Mesenchymal stem cell (in vitro differentiated cells and primary cell): ENCODE results near the gene ZFYVE21.

Experiments used
- DNase-seq: peaks from one replicate; pipeline ENCODE4 v3.0.0-alpha.2; 2013
- H2AFZ ChIP-seq: one replicate; pipeline ENCODE4 v1.6.1; 2013; ENCODE audit warnings: low read depth, mild to moderate bottlenecking, control low read depth, inconsistent platforms, low read length, moderate library complexity
- H2AK5ac ChIP-seq: 2 replicates; pipeline ENCODE4 v1.6.1; 2013; ENCODE audit warnings: low read length, moderate library complexity, mild to moderate bottlenecking, inconsistent platforms; ENCODE audit not compliant: severe bottlenecking
- H2BK120ac ChIP-seq: one replicate; pipeline ENCODE4 v1.6.1; 2013; ENCODE audit warnings: low read depth, mild to moderate bottlenecking, inconsistent platforms, low read length, moderate library complexity
- H2BK12ac ChIP-seq, 2 experiments: one replicate each; pipeline ENCODE4 v1.6.1; 2013; ENCODE audit warnings: inconsistent platforms in 2 of 2, low read length in 2 of 2, mild to moderate bottlenecking in 2 of 2, moderate library complexity in 2 of 2, control low read depth in 1 of 2
- H2BK15ac ChIP-seq: one replicate; pipeline ENCODE4 v1.6.1; 2013; ENCODE audit warnings: mild to moderate bottlenecking, low read depth, inconsistent platforms; ENCODE audit not compliant: poor library complexity, severe bottlenecking
- H2BK5ac ChIP-seq: 2 replicates; pipeline ENCODE4 v1.6.1; 2013; ENCODE audit warnings: low read depth, mild to moderate bottlenecking, low read length, control low read depth, inconsistent platforms; ENCODE audit not compliant: poor library complexity, severe bottlenecking
- H3K14ac ChIP-seq, 2 experiments: one replicate each; pipeline ENCODE4 v1.6.1; 2013; ENCODE audit warnings: inconsistent platforms in 2 of 2, low read length in 2 of 2, control low read depth in 1 of 2, mild to moderate bottlenecking in 1 of 2, moderate library complexity in 1 of 2
- H3K18ac ChIP-seq, 2 experiments: one replicate each; pipeline ENCODE4 v1.6.1; 2013; ENCODE audit warnings: inconsistent platforms in 2 of 2, low read length in 2 of 2, control low read depth in 1 of 2, low read depth in 1 of 2, mild to moderate bottlenecking in 1 of 2
- H3K23ac ChIP-seq, 2 experiments: one replicate each; pipeline ENCODE4 v1.6.1; 2013; ENCODE audit warnings: inconsistent platforms in 2 of 2, low read length in 2 of 2, mild to moderate bottlenecking in 2 of 2, moderate library complexity in 2 of 2, control low read depth in 1 of 2
- H3K27ac ChIP-seq: 2 replicates; pipeline ENCODE4 v1.5.1; 2013; ENCODE audit warnings: mild to moderate bottlenecking, moderate library complexity, low read length, control low read depth, inconsistent platforms; ENCODE audit not compliant: poor library complexity, severe bottlenecking
- H3K27me3 ChIP-seq, 2 experiments: 2 replicates each; pipeline versions ENCODE4 v1.6.1 to v1.7.0; 2013; ENCODE audit warnings: low read length in 2 of 2, mild to moderate bottlenecking in 2 of 2, moderate library complexity in 2 of 2, control low read depth in 1 of 2, inconsistent platforms in 1 of 2; ENCODE audit not compliant: control insufficient read depth in 1 of 2, insufficient read depth in 1 of 2
- H3K36me3 ChIP-seq, 2 experiments: 2 replicates each; pipeline versions ENCODE4 v1.6.1 to v1.7.0; 2013; ENCODE audit warnings: low read length in 2 of 2, control low read depth in 1 of 2, inconsistent platforms in 1 of 2, low read depth in 1 of 2, mild to moderate bottlenecking in 1 of 2; ENCODE audit not compliant: insufficient read depth in 2 of 2, control insufficient read depth in 1 of 2
- H3K4ac ChIP-seq, 2 experiments: one replicate each; pipeline ENCODE4 v1.6.1; 2013; ENCODE audit warnings: inconsistent platforms in 2 of 2, low read length in 2 of 2, mild to moderate bottlenecking in 2 of 2, moderate library complexity in 2 of 2, control low read depth in 1 of 2, low read depth in 1 of 2
- H3K4me1 ChIP-seq: 2 replicates; pipeline ENCODE4 v1.6.1; 2013; ENCODE audit warnings: low read depth, low read length, control low read depth; ENCODE audit not compliant: control insufficient read depth, insufficient read depth
- H3K4me2 ChIP-seq: 2 replicates; pipeline ENCODE4 v1.6.1; 2013; ENCODE audit warnings: low read length, mild to moderate bottlenecking, inconsistent platforms; ENCODE audit not compliant: poor library complexity, severe bottlenecking
- H3K4me3 ChIP-seq, 2 experiments: 2 replicates each; pipeline versions ENCODE4 v1.5.1 to v1.7.0; 2013; ENCODE audit warnings: low read length in 2 of 2, mild to moderate bottlenecking in 2 of 2, control low read depth in 1 of 2, low read depth in 1 of 2; ENCODE audit not compliant: insufficient read depth in 1 of 2
- H3K79me1 ChIP-seq: replicated peaks from 2 replicates; pipeline ENCODE4 v1.6.1; 2013; ENCODE audit warnings: mild to moderate bottlenecking, control low read depth, low read length, inconsistent platforms; ENCODE audit not compliant: poor library complexity, severe bottlenecking
- H3K9ac ChIP-seq: 2 replicates; pipeline ENCODE4 v1.7.0; 2013; ENCODE audit warnings: mild to moderate bottlenecking, low read length, moderate library complexity
- H3K9me3 ChIP-seq: 2 replicates; pipeline ENCODE4 v1.7.0; 2013; ENCODE audit warnings: mild to moderate bottlenecking, low read length; ENCODE audit not compliant: control insufficient read depth
- H4K8ac ChIP-seq: one replicate; pipeline ENCODE4 v1.6.1; 2013; ENCODE audit warnings: inconsistent platforms, mild to moderate bottlenecking, low read length, moderate library complexity
- H4K91ac ChIP-seq: one replicate; pipeline ENCODE4 v1.6.1; 2013; ENCODE audit warnings: mild to moderate bottlenecking, low read length, inconsistent platforms
- WGBS: methylation state at CpG from one replicate; pipeline ENCODE4 v1.1.7; 2013; ENCODE audit warnings: mixed read lengths; 5-methylcytosine and 5-hydroxymethylcytosine counted together

ZFYVE21 gene

DNA sequence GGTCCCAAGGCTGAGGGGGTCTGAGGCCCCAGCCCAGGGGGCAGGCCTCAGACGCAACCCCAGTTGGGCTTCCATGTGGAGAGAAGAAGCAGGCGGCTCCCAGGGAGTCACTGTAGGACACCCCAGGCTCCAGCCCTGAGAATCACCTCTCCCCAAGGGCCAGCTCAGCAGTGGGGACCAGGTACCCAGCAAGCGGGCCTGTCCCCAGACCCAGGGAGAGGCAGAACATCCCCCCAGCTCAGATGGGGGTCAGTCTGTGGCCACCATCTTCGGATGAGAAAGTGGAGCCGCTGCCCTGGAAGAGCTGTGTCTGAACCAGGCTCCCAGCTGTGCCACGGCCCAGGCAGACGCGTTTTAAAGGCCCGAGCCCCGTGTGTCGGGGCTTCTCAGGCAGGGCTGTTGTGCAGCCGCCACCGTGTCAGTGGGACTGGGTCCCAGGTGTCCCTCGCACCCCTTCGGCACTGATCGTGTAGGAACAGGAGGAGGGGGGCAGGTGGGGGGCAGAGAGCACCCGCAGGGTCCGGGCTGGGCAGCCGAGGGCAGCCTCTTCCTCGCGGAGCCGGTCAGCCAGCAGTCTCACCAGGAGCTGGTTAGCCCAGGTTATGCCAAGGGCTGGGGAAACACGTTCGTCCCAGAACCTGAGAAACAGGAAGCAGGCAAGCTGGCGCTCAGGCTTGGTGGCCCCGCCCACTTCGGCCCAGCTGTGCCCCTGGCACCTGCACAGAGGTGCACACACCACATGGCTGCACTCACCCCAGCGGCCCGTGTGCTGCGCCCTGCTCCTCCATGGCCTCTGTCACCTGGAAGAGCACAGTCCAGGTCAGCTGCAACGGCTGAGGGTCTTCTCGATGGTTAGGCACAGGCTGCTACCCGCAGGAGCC is 17.0 kb upstream of the ZFYVE21 start:
- H3K4me2 ChIP-seq: no peak overlapping the region
- no peak overlapping the region for H4K91ac ChIP-seq
- no peak overlapping the region for H3K14ac ChIP-seq
- no peak overlapping the region for H3K9ac ChIP-seq
- peaks cover 47% of the 10 kb centered on the region for H3K4me1 ChIP-seq
- H2BK5ac ChIP-seq: no peak overlapping the region
- peak overlapping the region; percentile 71 for H4K8ac ChIP-seq
- H2BK15ac ChIP-seq: no peak overlapping the region
- 96% methylated on average over 33 of the region's 33 CpGs for WGBS
- no peaks in the 10 kb centered on the region for H3K27me3 ChIP-seq
- peak overlapping the region in 1 of 2 experiments; percentile 50 for H3K4ac ChIP-seq
- H3K18ac ChIP-seq: peak overlapping the region in 1 of 2 experiments; percentile 55
- no peak overlapping the region for H3K23ac ChIP-seq
- no peak overlapping the region for H2AFZ ChIP-seq
- peaks cover 76 to 83% of the 10 kb centered on the region in 2 experiments for H3K36me3 ChIP-seq
- H2BK12ac ChIP-seq: peak overlapping the region in 1 of 2 experiments; percentile 68
- no peak overlapping the region for H2BK120ac ChIP-seq
- DNase-seq: no peak
- no peak overlapping the region for H3K4me3 ChIP-seq
- H3K9me3 ChIP-seq: no peaks in the 10 kb centered on the region
- no peak overlapping the region for H3K27ac ChIP-seq
- H2AK5ac ChIP-seq: no peak overlapping the region
- H3K79me1 ChIP-seq: peaks cover 64% of the 10 kb centered on the region

DNA sequence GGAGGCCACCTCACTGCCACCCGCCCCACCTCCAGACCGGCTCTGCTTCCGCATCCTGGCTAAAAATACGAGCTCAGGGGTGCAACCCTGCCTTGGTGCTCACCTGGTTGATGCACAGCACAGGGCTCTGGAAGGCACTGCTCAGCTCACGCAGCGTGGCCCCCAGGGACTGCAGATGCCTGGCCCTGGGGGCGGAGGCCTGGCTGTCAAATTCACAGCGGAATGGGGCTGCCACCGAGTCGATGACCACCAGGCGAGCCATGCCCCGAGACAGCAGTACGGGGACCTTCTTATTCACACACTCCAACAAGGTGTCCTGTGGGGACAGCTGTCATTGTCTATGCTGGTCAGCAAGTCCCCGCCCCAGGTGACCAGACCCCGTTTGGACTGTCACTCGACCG is 16.3 kb upstream of the ZFYVE21 start:
- no peak overlapping the region for H3K18ac ChIP-seq
- no peak overlapping the region for H2BK120ac ChIP-seq
- H3K36me3 ChIP-seq: peaks cover 76 to 82% of the 10 kb centered on the region in 2 experiments
- peak overlapping the region; percentile 71 for H4K8ac ChIP-seq
- H3K14ac ChIP-seq: no peak overlapping the region
- H3K27ac ChIP-seq: no peak overlapping the region
- no peaks in the 10 kb centered on the region for H3K27me3 ChIP-seq
- H4K91ac ChIP-seq: no peak overlapping the region
- no peak overlapping the region for H3K9ac ChIP-seq
- no peak overlapping the region for H2AFZ ChIP-seq
- no peak overlapping the region for H2AK5ac ChIP-seq
- WGBS: 88% methylated on average over 17 of the region's 17 CpGs
- H3K4me1 ChIP-seq: peaks cover 47% of the 10 kb centered on the region
- H2BK15ac ChIP-seq: no peak overlapping the region
- H3K79me1 ChIP-seq: peaks cover 60% of the 10 kb centered on the region
- no peaks in the 10 kb centered on the region for H3K9me3 ChIP-seq
- H3K4me2 ChIP-seq: no peak overlapping the region
- no peak overlapping the region for H2BK12ac ChIP-seq
- no peak overlapping the region for H3K4me3 ChIP-seq
- no peak overlapping the region for H3K4ac ChIP-seq
- H2BK5ac ChIP-seq: no peak overlapping the region
- no peak overlapping the region for H3K23ac ChIP-seq
- no peak for DNase-seq

DNA sequence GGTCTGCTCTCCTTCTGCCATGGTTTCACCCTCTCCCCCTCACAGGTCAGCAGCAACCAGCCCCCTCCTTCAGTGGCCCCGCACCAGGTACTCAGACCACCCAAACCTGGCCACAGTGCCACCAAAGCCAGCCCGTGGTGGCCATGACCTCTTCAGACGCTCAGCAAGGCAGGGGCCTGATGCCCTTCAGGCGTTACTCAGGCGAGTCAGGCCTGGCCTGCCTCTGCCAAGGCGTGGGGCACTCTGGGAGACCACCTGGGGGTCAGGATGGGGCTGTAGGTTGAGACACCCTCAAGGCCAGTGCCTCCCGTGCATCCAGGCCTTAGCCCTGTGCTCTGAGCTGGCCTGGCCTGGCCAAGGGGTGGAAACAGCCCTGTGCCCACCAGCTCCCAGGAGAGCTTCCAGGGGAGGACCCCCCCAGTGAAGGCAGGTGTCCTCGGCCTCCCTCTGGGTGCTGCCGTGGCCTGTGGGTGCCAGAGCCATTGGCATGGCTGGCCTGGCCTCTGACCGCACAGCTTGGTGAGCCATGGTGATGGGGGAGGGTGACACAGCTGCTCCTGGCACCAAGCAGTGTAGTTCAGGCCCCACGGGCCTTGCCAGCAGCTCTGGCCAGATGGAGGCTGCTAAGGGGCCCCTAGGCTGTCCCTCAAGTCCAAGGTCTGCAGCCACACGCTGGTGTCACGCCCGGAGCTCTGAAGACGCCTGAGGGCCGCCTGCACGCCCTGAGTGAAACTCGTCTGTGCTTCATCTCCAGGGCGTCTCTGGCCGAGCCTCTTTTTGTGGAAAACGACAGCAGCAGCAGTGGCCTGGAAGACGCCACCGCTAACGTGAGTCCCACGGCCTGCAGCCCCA is 15.5 kb upstream of the ZFYVE21 start:
- Histone ChIP-seq H3K23ac (peak overlapping the region in 1 of 2 experiments; percentile 18), H3K4ac (no peak overlapping the region), H4K91ac (no peak overlapping the region), H3K4me1 (peaks cover 47% of the 10 kb centered on the region), H3K27ac (no peak overlapping the region), H2AFZ (no peak overlapping the region), H3K36me3 (peaks cover 76 to 83% of the 10 kb centered on the region in 2 experiments), H3K14ac (no peak overlapping the region), H2BK15ac (no peak overlapping the region), H3K18ac (peak overlapping the region in 1 of 2 experiments; percentile 29), H3K4me2 (no peak overlapping the region), H3K9ac (peak overlapping the region; percentile 17), H2BK12ac (peak overlapping the region in 1 of 2 experiments; percentile 68), H2AK5ac (no peak overlapping the region), H3K79me1 (peaks cover 57% of the 10 kb centered on the region), H3K4me3 (no peak overlapping the region), H2BK5ac (no peak overlapping the region), H3K27me3 (no peaks in the 10 kb centered on the region), H4K8ac (peak overlapping the region; percentile 83), H2BK120ac (no peak overlapping the region), H3K9me3 (no peaks in the 10 kb centered on the region)
- no peak for DNase-seq
- 87% methylated on average over 25 of the region's 25 CpGs for WGBS
